ENCODE data around the gene PCGF5.
"Not testable (repeated sequence)": the region's sequence is repeated elsewhere in the genome, so short reads cannot be mapped to it uniquely, and the experiment has no call there.

Gene PCGF5

GRCh38 chr10:91220194-91220953, at the start of gene PCGF5:
Gene PCGF5, plus strand, starts transcription at chr10:91220663. Its CDS starts 2,209 bp downstream, at chr10:91222872.
- peaks cover 12 to 20% of the 10 kb centered on the region in 2 donors for H3K4me1 ChIP-seq (ENCODE audit: control insufficient read depth in 2 of 2, insufficient read depth in 2 of 2, low read length in 2 of 2)

GRCh38 chr10:91171485-91171884, 49.0 kb upstream of the PCGF5 start:
- Histone ChIP-seq H3K27ac (ENCODE audit: low read depth in 2 of 2, low read length in 2 of 2) (no peak overlapping the region), H3K9me3 (ENCODE audit: control insufficient read depth in 2 of 2, low read length in 2 of 2) (no peaks in the 10 kb centered on the region), H3K9ac (ENCODE audit: low read depth in 1 of 2, low read length in 2 of 2) (no peak overlapping the region), H3K36me3 (ENCODE audit: control insufficient read depth in 2 of 2, insufficient read depth in 2 of 2, low read length in 2 of 2) (no peaks in the 10 kb centered on the region), H3K4me1 (ENCODE audit: control insufficient read depth in 2 of 2, insufficient read depth in 2 of 2, low read length in 2 of 2) (no peaks in the 10 kb centered on the region), H3K4me3 (ENCODE audit: low read length in 2 of 2) (no peak overlapping the region), H3K27me3 (ENCODE audit: control insufficient read depth in 2 of 2, insufficient read depth in 2 of 2, low read length in 2 of 2) (no peaks in the 10 kb centered on the region)

More at GRCh38 chr10:91220194-91220953, at the start of gene PCGF5:
- no peaks in the 10 kb centered on the region for H3K9me3 ChIP-seq (ENCODE audit: control insufficient read depth in 2 of 2, low read length in 2 of 2)
- H3K27ac ChIP-seq (ENCODE audit: low read depth in 2 of 2, low read length in 2 of 2) = peak within 1 kb of the TSS; percentile 95
- peak within 1 kb of the TSS; percentile 94 for H3K9ac ChIP-seq (ENCODE audit: low read depth in 1 of 2, low read length in 2 of 2)
- no peaks in the 10 kb centered on the region for H3K27me3 ChIP-seq (ENCODE audit: control insufficient read depth in 2 of 2, insufficient read depth in 2 of 2, low read length in 2 of 2)
- H3K36me3 ChIP-seq (ENCODE audit: control insufficient read depth in 2 of 2, insufficient read depth in 2 of 2, low read length in 2 of 2) = no peaks in the 10 kb centered on the region
- peak within 1 kb of the TSS; percentile 85 to 94 for H3K4me3 ChIP-seq (ENCODE audit: low read length in 2 of 2)

GRCh38 chr10:91172348-91172747, 48.1 kb upstream of the PCGF5 start:
- H3K27ac ChIP-seq (ENCODE audit: low read depth in 2 of 2, low read length in 2 of 2) = no peak overlapping the region
- H3K36me3 ChIP-seq (ENCODE audit: control insufficient read depth in 2 of 2, insufficient read depth in 2 of 2, low read length in 2 of 2) = no peaks in the 10 kb centered on the region
- H3K4me3 ChIP-seq (ENCODE audit: low read length in 2 of 2) = no peak overlapping the region
- H3K4me1 ChIP-seq (ENCODE audit: control insufficient read depth in 2 of 2, insufficient read depth in 2 of 2, low read length in 2 of 2) = no peaks in the 10 kb centered on the region
- H3K27me3 ChIP-seq (ENCODE audit: control insufficient read depth in 2 of 2, insufficient read depth in 2 of 2, low read length in 2 of 2) = no peaks in the 10 kb centered on the region
- no peaks in the 10 kb centered on the region for H3K9me3 ChIP-seq (ENCODE audit: control insufficient read depth in 2 of 2, low read length in 2 of 2)
- H3K9ac ChIP-seq (ENCODE audit: low read depth in 1 of 2, low read length in 2 of 2) = no peak overlapping the region

- no peak overlapping the region for H3K4me3 ChIP-seq (ENCODE audit: low read length in 2 of 2)
- no peaks in the 10 kb centered on the region for H3K4me1 ChIP-seq (ENCODE audit: control insufficient read depth in 2 of 2, insufficient read depth in 2 of 2, low read length in 2 of 2)
- H3K36me3 ChIP-seq (ENCODE audit: control insufficient read depth in 2 of 2, insufficient read depth in 2 of 2, low read length in 2 of 2) = no peaks in the 10 kb centered on the region
- no peak overlapping the region for H3K9ac ChIP-seq (ENCODE audit: low read depth in 1 of 2, low read length in 2 of 2)
- no peaks in the 10 kb centered on the region for H3K9me3 ChIP-seq (ENCODE audit: control insufficient read depth in 2 of 2, low read length in 2 of 2)
- no peak overlapping the region for H3K27ac ChIP-seq (ENCODE audit: low read depth in 2 of 2, low read length in 2 of 2)
- no peaks in the 10 kb centered on the region for H3K27me3 ChIP-seq (ENCODE audit: control insufficient read depth in 2 of 2, insufficient read depth in 2 of 2, low read length in 2 of 2)
Observed at GRCh38 chr10:91185239-91185875, 35.1 kb upstream of the PCGF5 start.

GRCh38 chr10:91187156-91187555, 33.3 kb upstream of the PCGF5 start:
- Histone ChIP-seq H3K27me3 (ENCODE audit: control insufficient read depth in 2 of 2, insufficient read depth in 2 of 2, low read length in 2 of 2) (no peaks in the 10 kb centered on the region), H3K27ac (ENCODE audit: low read depth in 2 of 2, low read length in 2 of 2) (no peak overlapping the region), H3K4me1 (ENCODE audit: control insufficient read depth in 2 of 2, insufficient read depth in 2 of 2, low read length in 2 of 2) (no peaks in the 10 kb centered on the region), H3K9me3 (ENCODE audit: control insufficient read depth in 2 of 2, low read length in 2 of 2) (no peaks in the 10 kb centered on the region), H3K36me3 (ENCODE audit: control insufficient read depth in 2 of 2, insufficient read depth in 2 of 2, low read length in 2 of 2) (no peaks in the 10 kb centered on the region), H3K9ac (ENCODE audit: low read depth in 1 of 2, low read length in 2 of 2) (no peak overlapping the region), H3K4me3 (ENCODE audit: low read length in 2 of 2) (no peak overlapping the region)

GRCh38 chr10:91188010-91188409, 32.5 kb upstream of the PCGF5 start:
- H3K27me3 ChIP-seq (ENCODE audit: control insufficient read depth in 2 of 2, insufficient read depth in 2 of 2, low read length in 2 of 2); H3K4me3 ChIP-seq (ENCODE audit: low read length in 2 of 2); H3K9ac ChIP-seq (ENCODE audit: low read depth in 1 of 2, low read length in 2 of 2); H3K4me1 ChIP-seq (ENCODE audit: control insufficient read depth in 2 of 2, insufficient read depth in 2 of 2, low read length in 2 of 2); H3K9me3 ChIP-seq (ENCODE audit: control insufficient read depth in 2 of 2, low read length in 2 of 2); H3K36me3 ChIP-seq (ENCODE audit: control insufficient read depth in 2 of 2, insufficient read depth in 2 of 2, low read length in 2 of 2); H3K27ac ChIP-seq (ENCODE audit: low read depth in 2 of 2, low read length in 2 of 2): not testable (repeated sequence)

GRCh38 chr10:91188889-91189288, 31.6 kb upstream of the PCGF5 start:
- Histone ChIP-seq H3K4me3 (ENCODE audit: low read length in 2 of 2) (no peak overlapping the region), H3K9me3 (ENCODE audit: control insufficient read depth in 2 of 2, low read length in 2 of 2) (no peaks in the 10 kb centered on the region), H3K36me3 (ENCODE audit: control insufficient read depth in 2 of 2, insufficient read depth in 2 of 2, low read length in 2 of 2) (no peaks in the 10 kb centered on the region), H3K27me3 (ENCODE audit: control insufficient read depth in 2 of 2, insufficient read depth in 2 of 2, low read length in 2 of 2) (no peaks in the 10 kb centered on the region), H3K4me1 (ENCODE audit: control insufficient read depth in 2 of 2, insufficient read depth in 2 of 2, low read length in 2 of 2) (no peaks in the 10 kb centered on the region), H3K27ac (ENCODE audit: low read depth in 2 of 2, low read length in 2 of 2) (no peak overlapping the region), H3K9ac (ENCODE audit: low read depth in 1 of 2, low read length in 2 of 2) (no peak overlapping the region)

- H3K4me3 ChIP-seq (ENCODE audit: low read length in 2 of 2) = no peak overlapping the region
Observed at GRCh38 chr10:91190388-91190870, 30.0 kb upstream of the PCGF5 start.

GRCh38 chr10:91190876-91191583, 29.4 kb upstream of the PCGF5 start:
- H3K36me3 ChIP-seq (ENCODE audit: control insufficient read depth in 2 of 2, insufficient read depth in 2 of 2, low read length in 2 of 2) = no peaks in the 10 kb centered on the region
- H3K9me3 ChIP-seq (ENCODE audit: control insufficient read depth in 2 of 2, low read length in 2 of 2) = no peaks in the 10 kb centered on the region
- H3K4me3 ChIP-seq (ENCODE audit: low read length in 2 of 2) = no peak overlapping the region
- H3K27ac ChIP-seq (ENCODE audit: low read depth in 2 of 2, low read length in 2 of 2) = no peak overlapping the region
- no peak overlapping the region for H3K9ac ChIP-seq (ENCODE audit: low read depth in 1 of 2, low read length in 2 of 2)
- H3K27me3 ChIP-seq (ENCODE audit: control insufficient read depth in 2 of 2, insufficient read depth in 2 of 2, low read length in 2 of 2) = no peaks in the 10 kb centered on the region
- H3K4me1 ChIP-seq (ENCODE audit: control insufficient read depth in 2 of 2, insufficient read depth in 2 of 2, low read length in 2 of 2) = no peaks in the 10 kb centered on the region

More at GRCh38 chr10:91190388-91190870, 30.0 kb upstream of the PCGF5 start:
- Histone ChIP-seq H3K27me3 (ENCODE audit: control insufficient read depth in 2 of 2, insufficient read depth in 2 of 2, low read length in 2 of 2) (no peaks in the 10 kb centered on the region), H3K9ac (ENCODE audit: low read depth in 1 of 2, low read length in 2 of 2) (no peak overlapping the region), H3K9me3 (ENCODE audit: control insufficient read depth in 2 of 2, low read length in 2 of 2) (no peaks in the 10 kb centered on the region), H3K36me3 (ENCODE audit: control insufficient read depth in 2 of 2, insufficient read depth in 2 of 2, low read length in 2 of 2) (no peaks in the 10 kb centered on the region), H3K27ac (ENCODE audit: low read depth in 2 of 2, low read length in 2 of 2) (no peak overlapping the region), H3K4me1 (ENCODE audit: control insufficient read depth in 2 of 2, insufficient read depth in 2 of 2, low read length in 2 of 2) (no peaks in the 10 kb centered on the region)

- Histone ChIP-seq H3K27ac (ENCODE audit: low read depth in 2 of 2, low read length in 2 of 2) (no peak overlapping the region), H3K27me3 (ENCODE audit: control insufficient read depth in 2 of 2, insufficient read depth in 2 of 2, low read length in 2 of 2) (no peaks in the 10 kb centered on the region), H3K4me3 (ENCODE audit: low read length in 2 of 2) (no peak overlapping the region), H3K9me3 (ENCODE audit: control insufficient read depth in 2 of 2, low read length in 2 of 2) (no peaks in the 10 kb centered on the region), H3K4me1 (ENCODE audit: control insufficient read depth in 2 of 2, insufficient read depth in 2 of 2, low read length in 2 of 2) (no peaks in the 10 kb centered on the region), H3K36me3 (ENCODE audit: control insufficient read depth in 2 of 2, insufficient read depth in 2 of 2, low read length in 2 of 2) (no peaks in the 10 kb centered on the region), H3K9ac (ENCODE audit: low read depth in 1 of 2, low read length in 2 of 2) (no peak overlapping the region)
Observed at GRCh38 chr10:91191584-91191919, 28.9 kb upstream of the PCGF5 start.

Data from mucosa of rectum (tissue), 2 donors.